Dedifferentiated amniotic fluid mesenchymal stem cell (primary cell): ENCODE results near the gene RRAS.

Experiments used
- DNase-seq: peaks from one replicate; pipeline ENCODE4 v3.0.0-alpha.2; 2016; ENCODE audit errors: extremely low spot score

RRAS gene

DNA sequence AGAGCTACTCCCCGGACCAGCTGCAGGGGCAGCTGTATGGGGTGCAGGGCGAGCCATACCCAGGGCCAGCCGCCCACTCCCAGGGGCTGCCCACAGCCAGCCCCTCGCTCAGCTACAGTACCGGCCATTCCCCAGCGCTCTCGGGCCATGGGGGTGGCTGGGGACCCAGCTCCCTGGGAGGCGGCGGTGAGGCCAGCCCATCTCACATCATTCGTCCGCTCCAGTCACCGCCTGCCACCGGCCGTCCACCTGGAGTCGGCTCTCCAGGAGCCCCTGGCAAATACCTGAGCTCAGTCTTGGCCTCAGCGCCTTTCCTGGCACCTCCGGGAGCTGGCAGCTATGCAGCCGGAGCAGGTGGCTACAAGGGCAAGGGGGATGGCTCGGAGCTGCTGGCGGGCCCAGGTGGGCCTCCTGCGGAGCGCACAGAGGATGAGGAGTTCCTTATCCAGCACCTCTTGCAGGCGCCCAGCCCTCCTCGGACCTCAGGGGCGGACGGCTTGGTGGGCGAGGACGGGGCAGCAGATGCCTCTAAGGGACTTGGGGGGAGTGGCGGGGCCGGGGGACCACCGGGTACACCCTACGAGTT lies 44.0 kb downstream of the RRAS start:
- no peak for DNase-seq

DNA sequence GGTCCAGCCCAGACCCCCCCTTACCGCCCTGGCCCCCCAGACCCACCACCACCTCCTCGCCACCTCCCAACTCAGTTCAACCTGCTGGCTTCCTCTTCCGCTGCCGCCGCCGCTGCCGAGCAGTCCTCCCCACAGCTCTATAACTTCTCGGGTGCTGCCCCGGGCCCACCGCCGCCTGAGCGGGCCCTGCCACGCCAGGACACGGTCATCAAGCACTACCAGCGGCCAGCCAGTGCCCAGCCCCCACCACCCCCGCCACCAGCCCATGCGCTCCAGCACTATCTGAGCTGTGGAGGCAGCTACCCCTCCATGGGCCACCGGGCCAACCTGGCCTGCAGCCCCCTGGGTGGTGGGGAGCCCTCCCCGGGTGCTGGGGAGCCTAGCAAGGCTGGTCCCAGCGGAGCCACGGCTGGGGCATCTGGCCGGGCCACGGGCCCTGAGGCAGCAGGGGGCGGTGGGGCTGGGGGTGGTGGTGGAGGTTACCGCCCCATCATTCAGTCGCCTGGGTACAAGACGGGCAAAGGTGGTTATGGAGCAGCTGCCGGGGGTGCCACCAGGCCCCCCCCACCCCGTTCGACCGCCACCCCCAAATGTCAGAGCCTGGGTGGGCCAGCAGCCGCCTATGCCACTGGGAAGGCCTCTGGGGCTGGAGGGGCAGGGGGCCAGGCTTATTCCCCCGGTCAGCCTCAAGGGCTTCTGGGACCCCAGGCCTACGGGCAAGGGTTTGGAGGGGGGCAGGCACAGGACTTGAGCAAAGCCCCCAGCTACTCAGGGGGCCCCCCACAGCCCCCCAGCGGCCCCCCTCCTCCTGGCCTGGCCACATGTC lies 44.7 kb downstream of the RRAS start:
- no peak for DNase-seq

DNA sequence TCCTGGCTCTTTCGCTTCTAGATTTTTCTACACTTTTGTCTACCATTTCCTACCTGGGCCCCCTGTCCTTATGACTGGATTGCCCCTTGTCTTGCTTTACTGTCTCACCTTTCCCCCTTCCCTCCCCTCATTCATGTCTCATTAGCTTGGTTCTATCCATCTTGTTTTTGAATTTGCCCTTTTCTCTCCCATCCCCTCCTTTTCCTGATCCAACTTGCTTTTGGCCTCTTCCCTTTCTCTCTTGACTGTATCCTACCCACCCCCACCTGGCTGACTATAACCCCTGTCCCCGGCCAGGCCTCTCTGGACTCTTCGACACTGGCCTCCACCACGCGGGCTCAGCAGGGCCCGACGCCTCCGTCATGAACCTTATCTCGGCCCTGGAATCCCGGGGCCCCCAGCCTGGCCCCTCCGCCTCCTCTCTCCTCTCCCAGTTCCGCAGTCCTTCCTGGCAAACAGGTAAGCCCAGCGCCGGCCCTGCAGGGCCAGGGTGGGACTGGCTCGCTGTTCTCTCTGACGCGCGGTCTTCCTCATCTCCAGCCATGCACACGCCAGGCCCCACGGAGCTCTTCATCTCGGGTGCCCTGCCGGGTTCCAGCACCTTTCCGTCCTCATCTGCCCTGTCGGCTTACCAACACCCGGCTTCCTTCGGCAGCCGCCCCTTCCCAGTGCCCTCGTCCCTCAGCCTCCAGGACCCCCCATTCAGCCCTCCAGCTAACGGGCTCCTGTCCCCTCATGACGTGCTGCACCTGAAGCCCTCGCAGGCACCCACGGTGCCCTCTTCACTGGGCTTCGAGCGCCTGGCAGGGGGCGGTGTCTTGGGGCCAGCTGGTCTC lies 45.6 kb downstream of the RRAS start:
- no peak for DNase-seq

DNA sequence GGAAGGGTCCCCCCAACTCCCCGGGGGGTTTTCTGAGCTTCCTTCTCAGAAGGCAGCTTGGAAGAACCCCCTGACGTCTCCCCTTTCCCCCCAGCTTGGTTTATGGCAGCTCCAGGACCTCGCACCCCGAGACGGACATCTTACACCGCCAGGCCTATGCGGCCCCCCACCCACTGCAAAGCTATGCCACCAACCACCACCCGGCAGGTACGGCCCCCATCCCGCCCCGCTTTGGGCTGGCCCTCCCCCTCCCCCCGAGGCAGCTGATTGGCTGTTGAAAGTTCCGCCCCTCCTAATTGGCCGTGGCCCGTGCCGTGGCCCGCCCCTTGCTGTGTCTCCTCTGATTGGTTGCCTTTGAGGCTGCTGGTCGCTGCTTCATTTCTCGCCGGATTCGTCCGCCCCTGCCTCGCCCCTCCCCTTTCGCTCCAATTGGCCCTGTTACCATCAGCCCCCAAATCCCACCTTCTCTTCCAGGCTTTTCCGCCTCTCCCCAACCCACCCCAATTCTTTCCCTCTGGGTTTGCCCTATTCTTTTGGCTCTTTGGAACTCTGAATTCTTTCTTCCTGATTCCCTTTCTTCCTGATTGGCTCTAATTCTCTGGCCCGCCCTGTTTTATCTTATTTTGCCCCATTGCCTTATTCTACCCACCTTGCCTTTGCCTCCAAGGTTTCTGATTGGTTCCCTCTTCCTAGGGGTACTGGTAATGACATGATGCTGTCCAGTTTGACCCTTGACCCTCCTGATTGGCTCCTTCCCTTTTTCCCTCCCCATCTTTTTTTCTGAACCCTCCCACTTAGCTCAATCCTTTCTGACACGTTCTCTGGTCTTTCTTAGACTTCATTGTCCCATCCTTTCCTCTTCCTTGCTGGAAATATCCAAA lies 46.5 kb downstream of the RRAS start:
- DNase-seq, result peak; percentile 90

DNA sequence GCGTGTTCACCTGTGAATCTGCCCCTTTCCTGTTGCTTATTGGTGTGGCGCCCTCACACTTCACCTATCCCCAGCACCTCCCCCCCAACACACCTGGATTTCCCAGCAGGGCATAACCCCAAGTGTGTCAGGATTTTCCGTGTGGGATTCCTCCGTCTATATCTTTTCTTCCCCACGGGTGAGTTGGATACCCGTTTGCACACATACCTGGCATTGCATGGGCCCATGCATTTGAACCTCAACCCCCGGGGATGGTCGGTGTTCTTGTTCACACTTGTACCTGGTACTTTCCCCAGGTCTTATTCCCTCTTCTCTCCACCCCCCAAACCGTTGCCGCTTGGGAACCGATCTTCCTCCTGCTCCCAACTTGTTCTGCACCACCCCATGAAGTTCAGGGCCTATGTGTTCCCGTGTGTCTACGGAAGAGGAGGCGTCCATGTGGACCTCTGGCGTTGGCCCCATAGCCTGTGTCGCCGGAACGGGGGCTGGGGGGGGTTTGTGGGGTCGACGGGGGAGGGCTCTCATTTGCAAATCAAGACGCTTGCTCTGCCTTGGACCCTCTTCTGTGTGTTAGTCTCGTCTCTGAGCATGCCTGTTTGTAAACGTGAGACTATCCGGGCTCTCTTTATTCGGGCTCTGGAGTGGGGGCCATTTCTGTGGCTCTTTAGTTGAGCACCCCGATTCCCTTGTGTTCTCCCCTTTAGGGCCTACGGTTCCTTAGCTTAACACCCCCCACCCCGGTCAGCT lies 47.3 kb downstream of the RRAS start:
- DNase-seq, result no peak

- no peak for DNase-seq
These were observed 48.0 kb downstream of the RRAS start for GRCh38 chr19:49591731-49592485.

GRCh38 chr19:49590971-49591730 lies 48.8 kb downstream of the RRAS start, which contains the start of gene PRR12:
Gene PRR12 (plus strand): TSS chr19:49591182. CDS start chr19:49591655, 473 bp downstream.
- peak; percentile 61 for DNase-seq

DNA sequence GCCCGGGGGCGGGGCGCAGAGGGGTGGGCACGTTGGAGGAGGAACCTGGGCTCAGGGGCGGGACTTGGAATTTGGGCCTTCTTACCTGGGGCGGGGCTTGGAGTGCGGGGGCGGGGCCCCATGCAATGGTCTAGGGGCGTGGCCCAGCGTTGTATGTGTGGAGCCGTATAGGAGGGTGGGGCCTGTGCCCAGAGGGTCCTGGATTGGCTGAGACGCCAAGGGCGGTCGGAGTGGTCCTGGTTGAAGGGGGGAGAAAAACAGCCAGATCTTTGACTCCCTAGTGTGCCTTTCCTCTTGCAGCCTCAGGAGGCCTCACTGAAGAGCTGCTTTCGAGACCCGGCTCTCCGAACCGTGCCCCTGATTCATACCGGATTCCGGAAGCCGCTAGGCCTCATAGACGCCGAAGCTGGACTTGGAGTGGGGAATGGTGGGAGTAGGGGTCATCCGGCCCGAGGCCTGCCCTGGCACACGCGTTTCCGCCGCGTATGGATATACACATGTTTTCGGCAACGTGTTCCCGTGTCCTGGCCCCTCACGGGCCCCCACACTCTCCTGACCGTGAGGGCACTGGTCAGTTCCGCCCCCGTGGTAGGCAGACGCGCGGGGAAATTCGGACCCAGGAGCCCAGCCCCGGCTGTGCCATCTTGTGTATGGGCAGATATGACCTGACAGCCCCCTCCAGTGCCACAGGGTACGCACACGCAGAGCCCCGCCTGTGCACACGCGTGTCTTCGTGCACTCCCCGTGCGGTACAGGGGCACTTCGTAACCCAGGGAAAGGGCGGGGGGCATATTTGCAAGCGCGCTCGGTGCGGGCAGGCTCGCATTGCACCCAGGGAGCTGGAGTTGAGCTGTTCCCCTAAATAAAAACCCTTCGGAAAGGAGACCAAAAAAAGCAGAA lies 49.6 kb downstream of the RRAS start:
- peak; percentile 83 for DNase-seq

DNA sequence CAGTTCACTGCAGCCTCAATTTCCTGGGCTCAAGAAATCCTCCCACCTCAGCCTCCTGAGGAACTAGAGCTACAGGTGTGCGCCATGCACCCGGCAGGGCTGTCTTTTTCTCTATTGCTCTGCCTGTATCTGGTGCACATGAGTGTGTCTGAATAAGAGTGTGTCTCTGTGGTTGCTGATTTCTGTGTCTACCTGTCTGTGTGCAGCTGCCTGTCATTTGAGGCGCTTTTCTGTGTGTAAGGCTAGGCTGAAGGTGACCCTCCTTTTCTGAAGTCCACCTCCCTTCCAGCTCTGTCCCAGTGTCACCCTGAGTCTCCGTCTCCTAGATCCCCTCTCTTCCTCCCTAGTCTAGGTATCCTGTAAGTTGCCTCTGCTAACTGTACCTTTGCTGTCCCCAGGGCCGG lies 50.4 kb downstream of the RRAS start:
- no peak for DNase-seq

GRCh38 chr19:49588365-49589122 lies 51.4 kb downstream of the RRAS start:
- no peak for DNase-seq

DNA sequence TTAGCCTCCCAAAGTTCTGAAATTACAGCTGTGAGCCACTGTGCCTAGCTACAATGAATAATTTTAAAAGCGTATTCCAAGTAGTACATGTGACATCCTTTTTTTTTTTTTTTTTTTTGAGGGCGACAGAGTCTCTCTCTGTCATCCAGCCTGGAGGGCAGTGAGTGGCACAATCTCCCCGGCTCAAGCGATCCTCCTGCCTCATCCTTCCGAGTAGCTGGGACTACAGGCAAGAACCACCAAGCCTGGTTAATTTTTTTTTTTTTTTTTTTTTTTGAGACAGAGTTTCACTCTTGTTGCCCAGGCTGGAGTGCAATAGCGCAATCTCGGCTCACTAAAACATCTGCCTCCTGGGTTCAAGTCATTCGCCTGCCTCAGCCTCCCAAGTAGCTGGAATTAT lies 52.7 kb downstream of the RRAS start:
- no peak for DNase-seq
